Stomach (tissue), 4 donors: Measurements from ENCODE around the gene PATZ1.

Experiments
- CTCF ChIP-seq, 7 experiments: fragments of 450-650 bp in 4 of 7; fragments of 200-600 bp in 3 of 7; sonication (generic) in 3 of 7; IDR thresholded peaks; one replicate each; pipeline ENCODE4 v1.5.1; 2016 to 2019; ENCODE audit warnings: antibody characterized with exemption in 7 of 7, control low read depth in 2 of 7, mild to moderate bottlenecking in 1 of 7
- POLR2A ChIP-seq, 4 donors: fragments of 450-650 bp; IDR thresholded peaks; one replicate each; pipeline ENCODE4 v1.6.1; 2016; ENCODE audit warnings: antibody characterized with exemption in 4 of 4, control low read depth in 2 of 4, mild to moderate bottlenecking in 1 of 4, moderate library complexity in 1 of 4
- POLR2AphosphoS5 ChIP-seq, 3 donors: sonication (generic); formaldehyde crosslinking; IDR thresholded peaks; one replicate each; pipeline ENCODE4 v1.6.1; 2016; ENCODE audit warnings: antibody characterized with exemption in 3 of 3

GRCh38 chr22:31295831-31296657 is 50.1 kb downstream of the PATZ1 start:
- TF ChIP-seq CTCF (IDR thresholded peaks at IDR 0.05), result no peak
- TF ChIP-seq POLR2A (IDR thresholded peaks at IDR 0.05), result no peak
- no peak for TF ChIP-seq POLR2AphosphoS5 (IDR thresholded peaks at IDR 0.05)
